ENCODE results near the gene FRMPD3. TPM values are rescaled to one million over a fixed set of nuclear protein-coding genes. Genes with fewer than 3 reads are reported as not detected.

The FRMPD3 gene
- total RNA-seq, 2 experiments from 2014 or later = not detected

DNA sequence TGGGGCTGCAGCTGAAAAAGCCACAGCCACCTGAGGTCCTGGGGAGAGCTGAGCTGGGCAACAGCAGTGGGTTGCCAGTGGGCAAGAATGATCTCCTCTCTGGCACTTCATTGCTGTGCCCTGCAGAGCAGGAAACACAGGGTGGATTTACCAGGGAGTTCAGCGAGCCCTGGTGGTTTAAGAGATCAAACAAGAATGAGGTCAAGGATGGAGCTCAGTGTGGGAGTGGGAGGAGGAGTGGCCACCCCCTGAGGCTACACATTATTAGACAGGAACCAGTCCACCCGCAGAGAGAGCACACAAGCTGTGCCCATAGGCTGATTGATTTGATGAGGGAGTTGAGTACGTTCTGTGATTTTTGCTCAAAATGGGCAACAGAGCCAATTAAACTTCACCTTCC lies 47.3 kb downstream of the FRMPD3 start:
- CTCF ChIA-PET = no interaction called here
- H3K4me3 Mint-ChIP-seq = no peak overlapping the region
- ATAC-seq = no peak
- DNase-seq = no peak
- peaks cover 7% of the 10 kb centered on the region for H3K27me3 Mint-ChIP-seq
- no peaks in the 10 kb centered on the region for H3K9me3 Mint-ChIP-seq (ENCODE audit: low read depth)
- H3K36me3 Mint-ChIP-seq = no peaks in the 10 kb centered on the region
- H3K27ac Mint-ChIP-seq = no peak overlapping the region
- no peaks in the 10 kb centered on the region for H3K4me1 Mint-ChIP-seq

Other genes with a start within 250 kb of the FRMPD3 start
- gene NUP62CL, start 243.2 kb upstream of the FRMPD3 start, total RNA-seq = 1 to 10 TPM; 2.0 to 3.0 TPM
- not detected for gene DNAAF6, start 243.0 kb upstream of the FRMPD3 start, total RNA-seq
- 10 to 100 TPM; 68.3 to 75.7 TPM for gene PRPS1, start 178.9 kb downstream of the FRMPD3 start, total RNA-seq